Naive thymus-derived CD8-positive, alpha-beta T cell (primary cell): ENCODE results near the gene SDC3. TPM values are rescaled to one million over a fixed set of nuclear protein-coding genes. Genes with fewer than 3 reads are reported as not detected.

Experiments used
- ATAC-seq, 2 donors: fragments of 150-1000 bp; cut with Tn5 transposase in 1 of 2; sonication (Bioruptor Pico), chemical (Tn5 transposase) in 1 of 2; 1 replicate in 1 of 2; 2 replicates in 1 of 2; pipeline ENCODE4 v1.10.0; 2021; ENCODE audit warnings: mild to moderate bottlenecking in 2 of 2, moderate library complexity in 2 of 2
- POLR2A ChIA-PET: fragments of 350-600 bp; sonication (Branson Sonifier 250); formaldehyde crosslinking; loops from one replicate; lab custom pipeline; 2021; ENCODE audit warnings: antibody characterized with exemption; lab: Charles Lee
- DNase-seq, 10 donors: peaks; one replicate each; pipeline versions ENCODE4 v3.0.0 to v3.0.0-alpha.2; 2020 to 2022
- H3K27ac Mint-ChIP-seq, 10 donors: one replicate each; pipeline ENCODE4 v1.8.0; 2020 to 2022; ENCODE audit warnings: mild to moderate bottlenecking in 10 of 10, mixed read lengths in 10 of 10, moderate library complexity in 4 of 10, inconsistent platforms in 1 of 10
- H3K27me3 Mint-ChIP-seq, 5 donors: one replicate each; pipeline ENCODE4 v1.8.0; 2021 to 2022; ENCODE audit warnings: mixed read lengths in 5 of 5
- H3K36me3 Mint-ChIP-seq, 3 donors: one replicate each; pipeline ENCODE4 v1.8.0; 2020 to 2022; ENCODE audit warnings: mixed read lengths in 3 of 3, mild to moderate bottlenecking in 2 of 3, inconsistent platforms in 1 of 3
- H3K4me1 Mint-ChIP-seq, 4 donors: one replicate each; pipeline ENCODE4 v1.8.0; 2021 to 2022; ENCODE audit warnings: mixed read lengths in 4 of 4
- H3K4me3 Mint-ChIP-seq, 10 donors: one replicate each; pipeline ENCODE4 v1.8.0; 2020 to 2022; ENCODE audit warnings: mild to moderate bottlenecking in 10 of 10, mixed read lengths in 10 of 10, moderate library complexity in 6 of 10, inconsistent platforms in 1 of 10
- H3K9me3 Mint-ChIP-seq, 9 donors: one replicate each; pipeline ENCODE4 v1.8.0; 2020 to 2022; ENCODE audit warnings: mixed read lengths in 9 of 9, mild to moderate bottlenecking in 3 of 9, inconsistent platforms in 1 of 9, moderate library complexity in 1 of 9
- polyA plus RNA-seq, 3 donors: library from polyadenylated mRNA; unstranded; fragments of 300-500 nt; fragmentation: Illumina TruSeq; gene quantifications; one replicate each; pipeline ENCODE4 v1.2.3, GENCODE V29; 2021
- total RNA-seq, 8 experiments: library from RNA in 2 of 8; stranded (reverse) in 2 of 8; gene quantifications; one replicate each; pipeline ENCODE4 v1.2.3 and lab custom pipeline; 2021 to 2026

SDC3 gene
- total and polyA plus RNA-seq, 5 experiments from 2014 or later: 0.16 to 0.66 TPM; not detected in 3

DNA sequence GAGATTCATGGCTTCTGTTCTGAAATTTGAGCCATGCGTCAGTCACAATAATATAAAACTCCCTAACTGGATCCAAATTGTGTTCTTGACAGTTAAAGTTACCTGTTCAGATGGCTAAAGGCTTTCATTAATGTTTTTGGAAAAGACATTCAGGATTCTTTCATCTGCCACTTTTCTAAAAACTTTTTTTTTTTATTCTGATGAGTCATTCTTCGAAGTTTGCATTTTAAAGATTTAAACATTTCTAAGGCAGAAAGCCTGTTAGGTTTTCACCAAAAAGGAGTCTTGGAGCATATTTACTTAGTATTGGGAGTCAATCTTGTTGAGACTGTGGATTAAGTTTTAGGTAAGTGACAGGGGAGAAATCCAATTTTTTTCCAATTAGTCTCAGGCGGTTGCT, 18.9 kb upstream of the SDC3 start:
- ATAC-seq (no peak), DNase-seq (no peak)
- Mint-ChIP-seq H3K27ac (no peak overlapping the region), H3K27me3 (peaks cover 0 to 6% (median 0%) of the 10 kb centered on the region in 5 donors), H3K36me3 (peaks cover 0 to 15% (median 0%) of the 10 kb centered on the region in 3 donors), H3K4me3 (no peak overlapping the region), H3K9me3 (no peaks in the 10 kb centered on the region), H3K4me1 (peaks cover 0 to 11% (median 5%) of the 10 kb centered on the region in 4 donors)
- POLR2A ChIA-PET: interaction anchor here (1.1 to 1.7 kb wide), 2 partner anchors 8 to 207 kb away, joined by 3 to 5 read pairs; no protein-coding TSS in a partner anchor

DNA sequence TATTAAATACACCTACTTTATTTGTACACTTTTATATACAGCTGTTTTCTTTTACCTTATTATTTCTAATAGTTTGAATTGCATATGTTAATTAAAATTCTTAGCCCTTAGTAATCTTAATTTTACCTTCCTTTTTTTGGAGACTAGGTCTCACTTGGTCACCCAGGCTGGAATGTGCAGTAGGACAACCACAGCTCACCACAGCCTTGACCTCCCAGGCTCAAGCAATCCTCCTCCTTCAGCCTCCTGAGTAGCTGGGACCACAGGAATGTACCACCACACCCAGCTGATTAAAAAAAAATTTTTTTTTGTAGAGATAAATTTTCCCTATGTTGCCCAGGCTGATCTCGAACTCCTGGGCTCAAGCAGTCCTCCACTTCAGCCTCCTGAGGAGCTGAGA, 15.0 kb upstream of the SDC3 start:
- H3K4me1 Mint-ChIP-seq: peaks cover 0 to 4% (median 0%) of the 10 kb centered on the region in 4 donors
- no peak overlapping the region for H3K4me3 Mint-ChIP-seq
- DNase-seq: no peak
- H3K27me3 Mint-ChIP-seq: peaks cover 0 to 12% (median 6%) of the 10 kb centered on the region in 5 donors
- POLR2A ChIA-PET: no interaction called here
- no peak overlapping the region for H3K27ac Mint-ChIP-seq
- ATAC-seq: no peak
- H3K36me3 Mint-ChIP-seq: no peaks in the 10 kb centered on the region
- H3K9me3 Mint-ChIP-seq: no peaks in the 10 kb centered on the region

DNA sequence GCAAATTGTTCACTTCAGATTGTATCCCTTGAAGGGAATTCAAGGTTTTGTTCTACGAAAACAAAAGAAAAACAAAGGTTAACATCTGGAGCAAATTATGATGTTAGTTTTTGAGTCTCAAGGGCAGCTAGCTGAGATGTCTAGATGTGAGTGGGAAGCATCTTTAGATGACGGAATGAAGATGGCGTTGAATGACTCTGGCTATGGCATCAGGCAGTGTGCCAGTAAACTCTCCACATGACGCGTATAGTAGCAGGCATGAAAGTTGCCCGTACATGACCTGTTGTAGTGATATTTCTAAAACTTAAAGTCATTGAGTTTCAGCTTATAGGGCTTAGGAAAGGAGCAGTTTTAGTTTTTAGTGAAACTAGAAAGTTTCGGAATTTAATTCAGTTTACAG, 12.3 kb upstream of the SDC3 start:
- DNase-seq: no peak
- POLR2A ChIA-PET: no interaction called here
- Mint-ChIP-seq H3K27ac (no peak overlapping the region), H3K27me3 (peaks cover 0 to 12% (median 6%) of the 10 kb centered on the region in 5 donors), H3K9me3 (no peaks in the 10 kb centered on the region), H3K4me3 (no peak overlapping the region), H3K36me3 (no peaks in the 10 kb centered on the region), H3K4me1 (peaks cover 0 to 3% (median under 1%) of the 10 kb centered on the region in 4 donors)
- no peak for ATAC-seq

DNA sequence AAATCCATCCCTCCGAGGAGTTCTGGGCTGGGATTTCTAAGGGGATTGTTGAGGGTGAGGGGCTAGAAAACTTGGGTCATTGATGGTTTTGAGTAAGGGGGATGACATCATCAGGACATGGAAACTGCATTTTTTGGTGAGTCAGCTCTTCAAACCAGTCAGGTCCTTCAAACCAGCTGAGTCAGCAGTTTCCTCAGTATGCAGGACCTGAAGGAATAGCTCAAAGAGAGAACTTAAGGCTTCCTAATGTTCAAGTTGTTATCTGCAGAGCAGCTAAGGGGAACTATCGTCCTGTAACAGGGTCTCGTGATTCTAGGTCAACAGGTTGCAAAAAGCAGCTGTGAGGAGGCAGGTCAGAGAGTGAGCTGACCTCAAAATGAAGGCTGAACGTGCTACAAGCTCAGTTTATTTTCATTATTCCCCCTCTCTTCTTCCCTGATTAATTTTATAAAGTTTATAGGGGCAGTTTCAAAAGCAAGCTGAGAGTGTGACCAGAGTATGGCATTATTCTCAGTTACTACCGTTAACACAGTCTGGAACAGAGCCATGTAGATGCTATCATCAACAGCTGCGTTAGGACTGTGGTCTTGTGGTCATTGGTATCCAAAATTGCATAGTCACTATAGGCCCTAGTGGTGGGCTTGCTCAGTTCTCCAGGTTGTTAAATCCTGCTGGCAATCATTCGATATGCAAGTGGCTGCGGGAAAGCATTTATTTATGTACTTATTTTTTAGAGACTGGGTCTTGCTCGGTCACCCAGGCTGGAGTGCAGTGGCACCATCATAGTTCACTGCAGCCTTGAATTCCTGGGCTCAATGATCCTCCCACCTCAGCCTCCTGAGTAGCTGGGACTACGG, 10.7 kb upstream of the SDC3 start:
- no peaks in the 10 kb centered on the region for H3K36me3 Mint-ChIP-seq
- POLR2A ChIA-PET: interaction anchor here (1.0 kb wide), 1 partner anchor 9 kb away, joined by 5 read pairs; no protein-coding TSS in a partner anchor
- DNase-seq (no peak), ATAC-seq (no peak)
- H3K4me3 Mint-ChIP-seq: no peak overlapping the region
- no peaks in the 10 kb centered on the region for H3K9me3 Mint-ChIP-seq
- peaks cover 0 to 3% (median under 1%) of the 10 kb centered on the region in 4 donors for H3K4me1 Mint-ChIP-seq
- peaks cover 0 to 12% (median 5%) of the 10 kb centered on the region in 5 donors for H3K27me3 Mint-ChIP-seq
- H3K27ac Mint-ChIP-seq: no peak overlapping the region

DNA sequence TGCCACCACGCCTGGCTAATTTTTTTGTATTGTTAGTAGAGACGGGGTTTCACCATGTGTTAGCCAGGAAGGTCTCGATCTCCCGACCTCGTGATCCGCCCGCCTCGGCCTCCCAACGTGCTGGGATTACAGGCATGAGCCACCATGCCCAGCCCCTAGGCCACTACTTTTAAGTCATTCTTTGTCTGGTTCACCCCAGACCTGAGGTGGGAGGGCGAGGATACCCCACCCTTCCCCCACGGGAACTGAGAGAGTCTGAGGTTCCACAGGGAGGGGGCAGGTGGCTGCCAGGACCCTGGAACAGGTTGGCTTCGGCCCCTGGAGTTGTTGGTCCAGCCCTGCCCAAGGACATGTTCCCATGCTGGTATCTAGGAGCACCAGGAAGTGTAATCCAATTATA, 7.7 kb upstream of the SDC3 start:
- no peak overlapping the region for H3K27ac Mint-ChIP-seq
- DNase-seq: no peak
- POLR2A ChIA-PET: interaction anchor here (0.7 kb wide), 1 partner anchor 940 kb away, joined by 4 read pairs; no protein-coding TSS in a partner anchor
- ATAC-seq: no peak
- H3K4me1 Mint-ChIP-seq: peaks cover 0 to 7% (median 4%) of the 10 kb centered on the region in 4 donors
- no peaks in the 10 kb centered on the region for H3K9me3 Mint-ChIP-seq
- no peaks in the 10 kb centered on the region for H3K36me3 Mint-ChIP-seq
- no peak overlapping the region for H3K4me3 Mint-ChIP-seq
- H3K27me3 Mint-ChIP-seq: peaks cover 0 to 6% (median 2%) of the 10 kb centered on the region in 5 donors

DNA sequence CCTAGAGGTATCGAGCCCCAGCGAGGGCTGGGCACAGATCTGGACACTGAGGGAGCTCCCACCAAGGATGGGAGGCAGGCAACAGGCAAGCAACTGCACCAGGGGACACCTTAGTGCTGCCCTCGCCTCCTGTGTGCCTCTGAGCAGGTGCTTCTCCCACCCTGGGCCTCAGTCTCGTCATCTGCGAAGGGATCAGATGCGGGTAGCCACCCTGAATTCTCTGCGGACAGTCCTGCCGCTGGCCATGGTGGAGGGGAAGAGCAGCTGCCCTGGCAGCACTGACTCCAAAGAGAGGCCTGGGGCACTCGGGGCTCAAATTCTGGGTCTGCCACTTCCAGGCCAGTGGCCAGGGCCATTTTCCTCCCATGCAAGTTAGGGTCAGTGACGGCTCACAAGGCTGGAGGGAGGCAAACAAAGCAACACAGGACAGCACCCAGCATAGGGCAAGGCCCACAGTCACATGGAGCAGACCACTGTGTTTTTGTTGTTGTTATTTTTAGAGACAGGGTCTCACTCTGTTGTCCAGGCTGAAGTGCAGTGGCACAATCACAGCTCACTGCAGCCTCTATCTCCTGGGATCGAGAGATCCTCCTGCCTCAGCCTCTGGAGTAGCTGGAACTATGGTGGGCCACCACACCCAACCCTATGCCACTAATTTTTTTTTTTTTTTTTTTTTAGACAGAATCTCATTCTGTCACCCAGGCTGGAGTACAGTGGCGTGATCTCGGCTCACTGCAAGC, 7.1 kb upstream of the SDC3 start:
- Mint-ChIP-seq H3K27me3 (peaks cover 0 to 5% (median 2%) of the 10 kb centered on the region in 5 donors), H3K27ac (no peak overlapping the region), H3K4me3 (no peak overlapping the region), H3K36me3 (no peaks in the 10 kb centered on the region), H3K9me3 (no peaks in the 10 kb centered on the region), H3K4me1 (peaks cover under 1 to 7% (median 4%) of the 10 kb centered on the region in 4 donors)
- DNase-seq (no peak), ATAC-seq (no peak)
- POLR2A ChIA-PET: interaction anchor here (1.1 kb wide), 1 partner anchor 11 kb away, joined by 3 read pairs; no protein-coding TSS in a partner anchor

DNA sequence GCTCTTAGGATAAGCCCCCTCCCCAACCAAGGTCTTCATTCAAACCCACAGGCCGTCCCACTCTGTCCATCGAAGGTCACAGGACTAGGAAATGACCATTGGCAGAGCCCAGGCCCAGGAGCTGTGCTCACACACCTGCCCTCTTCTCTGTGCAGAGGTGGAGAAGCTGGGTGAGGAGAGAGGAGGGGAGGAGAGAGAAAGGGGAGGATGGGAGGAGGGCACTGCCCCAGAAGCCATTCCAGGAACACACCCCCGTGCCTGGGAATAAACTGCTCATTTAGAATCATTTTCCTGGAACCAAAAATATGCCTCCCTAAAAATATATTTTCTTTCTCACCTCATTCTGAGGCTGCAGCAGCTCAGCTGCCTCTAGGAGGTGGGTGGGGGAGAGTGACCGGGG, 6.4 kb upstream of the SDC3 start:
- peaks cover 4 to 8% (median 5%) of the 10 kb centered on the region in 4 donors for H3K4me1 Mint-ChIP-seq
- no peaks in the 10 kb centered on the region for H3K36me3 Mint-ChIP-seq
- POLR2A ChIA-PET: interaction anchor here (1.1 kb wide), 1 partner anchor 10 kb away, joined by 3 read pairs; no protein-coding TSS in a partner anchor
- no peaks in the 10 kb centered on the region for H3K9me3 Mint-ChIP-seq
- peaks cover 0 to 10% (median 0%) of the 10 kb centered on the region in 5 donors for H3K27me3 Mint-ChIP-seq
- ATAC-seq: no peak
- no peak overlapping the region for H3K4me3 Mint-ChIP-seq
- H3K27ac Mint-ChIP-seq: peak overlapping the region in 1 of 10 donors; percentile 58
- DNase-seq: no peak

DNA sequence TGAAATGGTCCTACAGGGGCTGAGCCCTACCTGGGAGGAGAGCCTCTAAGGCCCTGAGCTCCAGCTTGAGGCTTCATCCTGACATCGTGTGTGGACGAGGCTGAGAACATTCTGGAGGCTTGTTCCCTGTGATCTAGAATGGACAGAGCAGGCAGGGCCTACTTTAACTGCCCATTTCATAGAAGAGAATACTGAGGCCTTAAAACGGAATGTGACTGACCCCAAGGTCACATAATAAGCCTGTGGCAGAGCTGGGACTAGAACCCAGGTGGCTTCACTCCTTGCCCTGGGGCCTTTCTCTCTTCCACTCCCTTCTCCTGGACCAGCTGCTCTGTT, 6.0 kb upstream of the SDC3 start:
- Mint-ChIP-seq H3K27me3 (peaks cover under 1 to 13% (median 2%) of the 10 kb centered on the region in 5 donors), H3K9me3 (no peaks in the 10 kb centered on the region)

DNA sequence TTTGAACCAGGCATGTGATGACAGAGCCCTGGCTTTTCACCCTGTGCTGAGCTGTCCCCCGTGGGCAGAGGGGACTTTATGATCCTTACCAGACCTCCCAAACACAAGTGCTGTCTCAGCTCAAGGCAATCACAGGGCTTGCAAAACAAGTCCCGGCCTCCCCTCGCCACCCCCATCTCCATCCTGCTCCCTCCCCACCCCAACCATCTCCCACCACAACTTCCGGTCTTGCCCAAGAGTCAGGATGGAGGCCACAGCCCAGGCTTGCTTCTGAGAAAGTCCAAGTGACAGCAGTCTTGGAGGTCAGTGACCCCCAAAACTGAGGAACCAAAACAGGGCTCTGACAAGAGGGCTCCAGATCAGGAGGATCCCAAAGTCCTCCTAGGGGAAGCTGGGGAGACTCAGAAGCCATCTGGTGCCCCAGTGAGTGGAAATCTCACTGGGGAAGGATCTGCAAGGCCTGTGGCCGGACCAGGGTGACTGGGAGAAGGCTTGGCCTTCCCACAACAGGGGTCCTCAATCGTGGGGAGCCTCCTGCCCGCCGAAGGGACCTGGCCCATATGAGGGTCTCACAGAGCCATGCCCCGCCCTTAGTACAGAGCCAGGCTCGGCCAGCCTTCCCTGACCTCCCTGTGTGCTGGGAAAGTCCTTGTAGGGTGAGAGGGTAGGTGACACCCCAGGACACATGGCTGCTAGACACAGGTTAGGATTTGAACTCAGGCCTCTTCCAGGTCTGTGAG, 4.5 kb upstream of the SDC3 start:
- no peaks in the 10 kb centered on the region for H3K9me3 Mint-ChIP-seq
- peak overlapping the region in 1 of 10 donors; percentile 71 for H3K27ac Mint-ChIP-seq
- peaks cover 11 to 16% (median 13%) of the 10 kb centered on the region in 4 donors for H3K4me1 Mint-ChIP-seq
- peaks cover 0 to 2% (median 0%) of the 10 kb centered on the region in 3 donors for H3K36me3 Mint-ChIP-seq
- H3K4me3 Mint-ChIP-seq: no peak overlapping the region
- POLR2A ChIA-PET: no interaction called here
- ATAC-seq: no peak
- no peak for DNase-seq
- H3K27me3 Mint-ChIP-seq: peaks cover 4 to 21% (median 8%) of the 10 kb centered on the region in 5 donors

More for the DNA sequence above, 6.0 kb upstream of the SDC3 start:
- Mint-ChIP-seq H3K4me3 (no peak overlapping the region), H3K4me1 (peaks cover 5 to 12% (median 7%) of the 10 kb centered on the region in 4 donors), H3K36me3 (peaks cover 0 to under 1% (median 0%) of the 10 kb centered on the region in 3 donors), H3K27ac (peak overlapping the region in 1 of 10 donors; percentile 58)
- POLR2A ChIA-PET: interaction anchor here (1.1 kb wide), 1 partner anchor 10 kb away, joined by 3 read pairs; no protein-coding TSS in a partner anchor
- no peak for ATAC-seq
- no peak for DNase-seq

DNA sequence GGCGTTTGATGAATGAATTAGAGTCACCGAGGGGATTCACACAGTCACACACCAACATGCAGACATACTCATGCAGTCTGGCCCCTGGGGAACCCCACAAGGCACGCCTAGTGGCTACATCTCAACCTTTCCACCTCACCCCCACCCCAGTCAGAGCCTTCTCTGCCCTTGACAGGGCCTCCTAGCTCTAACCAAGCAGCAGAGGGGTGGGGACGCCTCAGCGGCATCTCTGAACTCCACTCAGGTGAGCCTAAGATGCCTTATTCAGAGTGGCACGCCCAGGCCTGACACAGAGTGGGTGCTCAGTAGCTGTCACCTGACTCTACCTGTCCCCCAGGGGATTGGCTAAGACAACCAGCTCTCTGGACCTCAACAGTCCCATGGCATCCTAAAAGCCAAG, 3.7 kb upstream of the SDC3 start:
- DNase-seq: no peak
- Mint-ChIP-seq H3K36me3 (peaks cover 0 to 2% (median 0%) of the 10 kb centered on the region in 3 donors), H3K4me3 (no peak overlapping the region), H3K27me3 (peaks cover 8 to 28% (median 14%) of the 10 kb centered on the region in 5 donors), H3K9me3 (no peaks in the 10 kb centered on the region), H3K27ac (no peak overlapping the region), H3K4me1 (peaks cover 15 to 24% (median 19%) of the 10 kb centered on the region in 4 donors)
- ATAC-seq: no peak
- POLR2A ChIA-PET: no interaction called here

DNA sequence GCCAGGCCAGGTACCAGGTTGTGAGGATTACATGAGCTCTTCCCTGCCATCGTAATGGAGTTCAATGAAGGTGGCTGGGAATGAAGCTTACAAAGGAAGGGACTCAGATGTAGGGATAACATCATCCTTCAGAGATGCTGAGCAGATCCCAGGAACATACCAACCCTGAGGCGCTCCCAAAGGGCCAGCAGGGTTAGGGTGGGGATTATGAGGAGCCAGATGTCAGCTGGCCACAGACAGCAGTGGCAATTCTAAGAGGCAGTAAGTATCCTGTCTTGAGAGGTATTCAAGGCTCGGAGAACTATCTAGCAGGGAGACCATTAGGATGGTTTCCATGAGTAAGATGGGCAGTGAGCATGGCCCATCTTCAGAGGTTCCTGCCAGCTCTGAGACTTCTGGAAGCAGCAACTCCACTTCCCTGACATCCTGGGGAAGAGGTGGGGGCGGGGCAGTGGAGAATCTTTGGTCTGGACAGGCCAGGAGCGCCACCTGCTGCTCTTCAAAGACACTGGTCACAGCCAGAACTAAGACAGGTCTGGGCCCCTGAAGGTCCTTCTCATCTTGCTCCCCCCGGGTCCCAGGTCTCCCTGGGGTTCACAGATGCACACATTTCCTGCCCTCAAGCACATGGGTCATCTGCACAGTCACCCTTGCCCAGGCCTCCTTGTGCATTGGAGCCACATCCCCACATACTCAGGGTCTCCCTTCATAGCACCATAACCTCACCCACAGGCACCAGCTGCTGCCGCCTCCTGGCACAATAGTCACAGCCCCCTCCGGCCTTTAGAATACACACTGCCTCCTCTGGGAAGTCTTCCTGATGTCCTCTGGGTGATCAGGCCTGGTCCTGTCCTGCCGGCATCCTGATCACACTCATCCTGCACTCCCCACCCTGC, 2.7 kb upstream of the SDC3 start:
- POLR2A ChIA-PET: interaction anchor here (0.8 kb wide), 1 partner anchor 169 kb away, joined by 3 read pairs; no protein-coding TSS in a partner anchor
- no peaks in the 10 kb centered on the region for H3K9me3 Mint-ChIP-seq
- peaks cover 16 to 25% (median 20%) of the 10 kb centered on the region in 4 donors for H3K4me1 Mint-ChIP-seq
- peak overlapping the region in 1 of 10 donors; percentile 87 for H3K27ac Mint-ChIP-seq
- ATAC-seq (no peak), DNase-seq (peak in 2 of 10 donors; percentile 28)
- H3K36me3 Mint-ChIP-seq: peaks cover 0 to 2% (median 0%) of the 10 kb centered on the region in 3 donors
- H3K27me3 Mint-ChIP-seq: peaks cover 8 to 34% (median 19%) of the 10 kb centered on the region in 5 donors
- H3K4me3 Mint-ChIP-seq: no peak overlapping the region
